Measurements from ENCODE around the gene PODNL1. TPM values are rescaled to one million over a fixed set of nuclear protein-coding genes. Genes with fewer than 3 reads are reported as not detected.

PODNL1 gene
- total RNA-seq, 6 experiments from 2014 or later = 0.19 to 0.33 TPM; not detected in 4

GRCh38 chr19:13905634-13906520 is 32.3 kb downstream of the PODNL1 start, which contains the start of the genes BRME1 and CC2D1A:
Gene BRME1, minus strand, starts transcription at chr19:13906117. Its CDS starts 1,225 bp downstream, at chr19:13904892.
Gene CC2D1A, plus strand, starts transcription at chr19:13906201. Its CDS starts 241 bp downstream, at chr19:13906442.
- WGBS (ENCODE audit: insufficient coverage, low coverage, low lambda C conversion rate, missing lambda C conversion rate) = 18% methylated on average over 12 of the region's 86 CpGs
- TF ChIP-seq POLR2A (IDR thresholded peaks at IDR 0.05) = peak; percentile 70
- no peak for TF ChIP-seq CTCF (IDR thresholded peaks at IDR 0.05)
- Histone ChIP-seq H3K27me3 (no peaks in the 10 kb centered on the region), H3K4me3 (peak within 1 kb of the TSS; percentile 71 to 92 (median 82)), H3K9me3 (no peaks in the 10 kb centered on the region), H3K36me3 (no peaks in the 10 kb centered on the region), H3K27ac (peak within 1 kb of the TSS; percentile 45 to 79 (median 55)), H3K4me1 (peaks cover 0 to 13% (median 3%) of the 10 kb centered on the region in 4 donors)
- intact Hi-C loops (cut with DNase I) = no loop called here
- DNase-seq (peak; percentile 96), ATAC-seq (peak; percentile 95 to 98 (median 97))

GRCh38 chr19:13902993-13903555 is 35.1 kb downstream of the PODNL1 start:
- H3K4me1 ChIP-seq = peaks cover 0 to 18% (median 3%) of the 10 kb centered on the region in 4 donors
- H3K9me3 ChIP-seq = no peaks in the 10 kb centered on the region
- no peak overlapping the region for H3K4me3 ChIP-seq
- H3K27ac ChIP-seq = no peak overlapping the region
- no peaks in the 10 kb centered on the region for H3K27me3 ChIP-seq
- no peaks in the 10 kb centered on the region for H3K36me3 ChIP-seq
- DNase-seq (no peak), ATAC-seq (peak in 2 of 4 donors; percentile 13 to 18)
- no peak for TF ChIP-seq POLR2A (IDR thresholded peaks at IDR 0.05)
- peak; percentile 26 to 47 (median 40) for TF ChIP-seq CTCF (IDR thresholded peaks at IDR 0.05)
- WGBS (ENCODE audit: insufficient coverage, low coverage, low lambda C conversion rate, missing lambda C conversion rate) = 100% methylated on average over 2 of the region's 4 CpGs
- intact Hi-C loops (cut with DNase I) = no loop called here

GRCh38 chr19:13899912-13900584 is 38.2 kb downstream of the PODNL1 start:
- Histone ChIP-seq H3K27ac (no peak overlapping the region), H3K4me1 (peaks cover 0 to 13% (median 0%) of the 10 kb centered on the region in 4 donors), H3K27me3 (no peaks in the 10 kb centered on the region), H3K4me3 (no peak overlapping the region), H3K36me3 (no peaks in the 10 kb centered on the region), H3K9me3 (no peaks in the 10 kb centered on the region)
- TF ChIP-seq CTCF (IDR thresholded peaks at IDR 0.05) (no peak), POLR2A (IDR thresholded peaks at IDR 0.05) (no peak)
- ATAC-seq (no peak), DNase-seq (no peak)
- WGBS (ENCODE audit: insufficient coverage, low coverage, low lambda C conversion rate, missing lambda C conversion rate) = 51% methylated on average over 3 of the region's 5 CpGs
- intact Hi-C loops (cut with DNase I) = no loop called here

- H3K27me3 ChIP-seq = no peaks in the 10 kb centered on the region
- no peak overlapping the region for H3K4me3 ChIP-seq
- H3K36me3 ChIP-seq = no peaks in the 10 kb centered on the region
- peaks cover 0 to 13% (median 0%) of the 10 kb centered on the region in 4 donors for H3K4me1 ChIP-seq
- TF ChIP-seq POLR2A (IDR thresholded peaks at IDR 0.05) = no peak
- TF ChIP-seq CTCF (IDR thresholded peaks at IDR 0.05) = no peak
- no peak overlapping the region for H3K27ac ChIP-seq
- H3K9me3 ChIP-seq = no peaks in the 10 kb centered on the region
- intact Hi-C loops (cut with DNase I) = no loop called here
- ATAC-seq (peak; percentile 36 to 84 (median 68)), DNase-seq (no peak)
- WGBS (ENCODE audit: insufficient coverage, low coverage, low lambda C conversion rate, missing lambda C conversion rate) = 54% methylated on average over 3 of the region's 10 CpGs
Measured at GRCh38 chr19:13899393-13899792, 38.8 kb downstream of the PODNL1 start.

Data from right lobe of liver (tissue), 6 donors.